K562 (cell line): ENCODE results near the gene NIPAL3. TPM values are rescaled to one million over a fixed set of nuclear protein-coding genes. Genes with fewer than 3 reads are reported as not detected.
A peak's percentile ranks its signal among the peaks of the same experiment; 100 is the strongest.

Experiments used
- ATF7 ChIP-seq: fragments of 450-650 bp; IDR thresholded peaks from 2 replicates; pipeline ENCODE4 v1.7.1; 2014; ENCODE audit warnings: mild to moderate bottlenecking, moderate library complexity
- CAMTA2 ChIP-seq: fragments of 250-450 bp; sonication (Bioruptor Pico); conservative IDR thresholded peaks from 2 replicates; pipeline ENCODE4 v1.5.1; 2022
- CBX8 ChIP-seq: fragments of 200-600 bp; sonication (generic); IDR thresholded peaks from 2 replicates; pipeline ENCODE4 v1.6.1; 2012; ENCODE audit warnings: borderline replicate concordance, mixed run types, low read depth, mild to moderate bottlenecking, moderate library complexity, mixed read lengths, low read length, control low read depth, inconsistent platforms; ENCODE audit not compliant: poor library complexity, severe bottlenecking; ENCODE audit errors: extremely low read depth
- CGGBP1 ChIP-seq: fragments of 250-450 bp; sonication (Bioruptor Pico); IDR thresholded peaks from 2 replicates; pipeline ENCODE4 v1.9.0; 2021; ENCODE audit warnings: mild to moderate bottlenecking
- DACH1 ChIP-seq: fragments of 450-650 bp; IDR thresholded peaks from 2 replicates; pipeline ENCODE4 v1.6.1; 2018; ENCODE audit not compliant: partially characterized antibody
- DDX20 ChIP-seq: fragments of 450-650 bp; IDR thresholded peaks from 2 replicates; pipeline ENCODE4 v1.6.1; 2016; ENCODE audit warnings: missing genetic modification characterization, low read depth, mild to moderate bottlenecking, missing compliant biosample characterization, moderate library complexity
- E2F5 ChIP-seq: sonication (generic); formaldehyde crosslinking; IDR thresholded peaks from 2 replicates; pipeline ENCODE4 v1.8.0; 2022; ENCODE audit warnings: mild to moderate bottlenecking, missing genetic modification reagents
- ETV5 ChIP-seq: sonication (generic); formaldehyde crosslinking; IDR thresholded peaks from 2 replicates; pipeline ENCODE4 v1.4.0; 2020; ENCODE audit warnings: low read depth, mild to moderate bottlenecking, missing genetic modification reagents
- FOS ChIP-seq: IDR thresholded peaks from 3 replicates; pipeline ENCODE4 v1.6.1; 2011; ENCODE audit not compliant: insufficient read length; ENCODE audit errors: extremely low read depth
- FOXP1 ChIP-seq: sonication (generic); formaldehyde crosslinking; IDR thresholded peaks from 2 replicates; pipeline ENCODE4 v1.8.0; 2022; ENCODE audit warnings: mild to moderate bottlenecking, missing genetic modification reagents
- HEY1 ChIP-seq: fragments of 250-450 bp; sonication (Bioruptor Pico); IDR thresholded peaks from 2 replicates; pipeline ENCODE4 v1.5.0; 2020; ENCODE audit warnings: mild to moderate bottlenecking, moderate library complexity, borderline replicate concordance
- JUNB ChIP-seq: fragments of 450-650 bp; formaldehyde crosslinking; conservative IDR thresholded peaks from 2 replicates; pipeline ENCODE4 v1.4.0; 2020; ENCODE audit warnings: mild to moderate bottlenecking
- KAT2B ChIP-seq: IDR thresholded peaks from one replicate; pipeline ENCODE4 v1.6.1; 2012; ENCODE audit warnings: low read depth, mild to moderate bottlenecking, control low read depth, inconsistent platforms, low read length, moderate library complexity
- MAFK ChIP-seq: IDR thresholded peaks from 2 replicates; pipeline ENCODE4 v1.6.1; 2011; ENCODE audit warnings: low read length, improper control_type of control experiment
- NCOR1 ChIP-seq: fragments of 450-650 bp; IDR thresholded peaks from 2 replicates; pipeline ENCODE4 v1.6.1; 2016; ENCODE audit warnings: mild to moderate bottlenecking, moderate library complexity
- NUFIP1 ChIP-seq: fragments of 450-650 bp; IDR thresholded peaks from 2 replicates; pipeline ENCODE4 v1.6.1; 2018; ENCODE audit not compliant: partially characterized antibody
- PBX2 ChIP-seq, 2 experiments: IDR thresholded peaks in 1 of 2; conservative IDR thresholded peaks in 1 of 2; 2 replicates each; pipeline ENCODE4 v1.6.1; 2016; ENCODE audit warnings: low read depth in 2 of 2, mild to moderate bottlenecking in 1 of 2, missing compliant biosample characterization in 1 of 2, missing genetic modification characterization in 1 of 2, moderate library complexity in 1 of 2
- RCOR1 ChIP-seq, 2 experiments: IDR thresholded peaks; 2 replicates each; pipeline ENCODE4 v1.6.1; 2012; ENCODE audit warnings: low read depth in 2 of 2, low read length in 2 of 2, borderline replicate concordance in 1 of 2, improper control_type of control experiment in 1 of 2
- SMARCB1 ChIP-seq: IDR thresholded peaks from 2 replicates; pipeline ENCODE4 v1.6.1; 2011; ENCODE audit warnings: improper control_type of control experiment, low read depth; ENCODE audit not compliant: insufficient read length
- ZBTB9 ChIP-seq: fragments of 450-650 bp; formaldehyde crosslinking; IDR thresholded peaks from 2 replicates; pipeline ENCODE4 v1.4.0; 2020; ENCODE audit warnings: mild to moderate bottlenecking, moderate library complexity
- ZNF311 ChIP-seq: fragments of 250-450 bp; sonication (Bioruptor Pico); IDR thresholded peaks from 2 replicates; pipeline ENCODE4 v1.4.0; 2020; ENCODE audit warnings: mild to moderate bottlenecking, moderate library complexity
- ZNF354B ChIP-seq: fragments of 250-450 bp; sonication (Bioruptor Pico); IDR thresholded peaks from 2 replicates; pipeline ENCODE4 v1.4.0; 2020
- ZNF586 ChIP-seq: fragments of 450-650 bp; formaldehyde crosslinking; conservative IDR thresholded peaks from 2 replicates; pipeline ENCODE4 v1.4.0; 2020; ENCODE audit warnings: mild to moderate bottlenecking, moderate library complexity
- ZNF785 ChIP-seq: fragments of 250-450 bp; sonication (Bioruptor Pico); IDR thresholded peaks from 2 replicates; pipeline ENCODE4 v1.4.0; 2020; ENCODE audit warnings: mild to moderate bottlenecking
- polyA plus RNA-seq, 8 experiments: library from polyadenylated mRNA; depleted of rRNA in 4 of 8; stranded (reverse) in 5 of 8; unstranded in 3 of 8; fragments of >200 nt; fragmentation: Nextera tagmentation in 2 of 8; fragmentation: Illumina TruSeq in 1 of 8; extraction: Ambion mirVana in 2 of 8; extraction: Trizol in 1 of 8; gene quantifications; 2 replicates each; pipeline versions ENCODE4 v1.2.1 to v1.2.3, GENCODE V29; 2011 to 2014; ENCODE audit warnings: inconsistent platforms in 1 of 8, missing spikeins in 1 of 8
- total RNA-seq, 7 experiments: library from RNA; depleted of rRNA in 6 of 7; stranded (reverse); fragments of >200 nt in 6 of 7; fragmentation: Illumina TruSeq in 2 of 7; extraction: Trizol in 2 of 7; gene quantifications; 2 replicates each; pipeline versions ENCODE4 v1.2.1 to v1.2.3, GENCODE V29; 2011 to 2021; ENCODE audit warnings: low replicate concordance in 1 of 7

The NIPAL3 gene
- total and polyA plus RNA-seq, 9 of the 15 experiments (the other 6 are each of a cell fraction or from before 2014, with no cell fraction given): 10.5 to 26.3 (median 16.0) TPM

- TF ChIP-seq SMARCB1 (no peak), MAFK (no peak), ETV5 (no peak), ZNF311 (CRISPR knock-in tag) (no peak), FOS (no peak), ZBTB9 (CRISPR knock-in tag) (no peak), FOXP1 (CRISPR knock-in tag) (no peak), CAMTA2 (CRISPR knock-in tag) (no peak), KAT2B (no peak), DACH1 (no peak), ZNF785 (CRISPR knock-in tag) (no peak), CBX8 (no peak), ZNF586 (CRISPR knock-in tag) (no peak), ZNF354B (no peak), ATF7 (0 out of 2 replicates have a peak, but pooled peaks have one; percentile 20), PBX2 (CRISPR knock-in tag; IDR thresholded peaks at IDR 0.05; ENCODE audit: low read depth) (no peak), PBX2 (tag; conservative IDR thresholded peaks at IDR 0.05; ENCODE audit: low read depth) (no peak), DDX20 (tag) (no peak), JUNB (CRISPR knock-in tag) (no peak), RCOR1 (IDR thresholded peaks at IDR 0.05; ENCODE audit: borderline replicate concordance in 1 of 2, low read depth in 2 of 2, low read length in 2 of 2) (peak in 1 of 2 experiments; percentile 46; a peak in 1 of 4 replicates), NCOR1 (no peak), E2F5 (CRISPR knock-in tag) (no peak), HEY1 (no peak), CGGBP1 (CRISPR knock-in tag) (no peak), NUFIP1 (no peak)
Measured at GRCh38 chr1:24502065-24502708, 86.6 kb downstream of the NIPAL3 start (continued).
